AG04450 (cell line): ENCODE measurements around the gene NME4. TPM values are rescaled to one million over a fixed set of nuclear protein-coding genes. Genes with fewer than 3 reads are reported as not detected.
A peak's percentile ranks its signal among the peaks of the same experiment; 100 is the strongest.

ENCODE experiments used
- CTCF ChIA-PET: fragments of 300-600, 350-600 bp; formaldehyde crosslinking; extraction: SDS; loops from one replicate; lab custom pipeline; 2022; ENCODE audit warnings: antibody characterized with exemption, inconsistent platforms; lab: Charles Lee
- POLR2A ChIA-PET: fragments of 350-600 bp; formaldehyde crosslinking; extraction: SDS; loops from one replicate; lab custom pipeline; 2021; ENCODE audit warnings: antibody characterized with exemption, inconsistent platforms; lab: Yijun Ruan, JAX
- DNase-seq: peaks from one replicate; pipeline ENCODE4 v3.0.0-alpha.2; 2011; ENCODE audit warnings: low read depth, low spot score
- H3K27ac ChIP-seq: one replicate; pipeline ENCODE4 v1.5.1; 2012; ENCODE audit warnings: low read depth, low read length, control low read depth
- H3K27me3 ChIP-seq: one replicate; pipeline ENCODE4 v1.6.0; 2012; ENCODE audit warnings: low read length; ENCODE audit not compliant: control insufficient read depth, insufficient read depth
- H3K4me3 ChIP-seq: 2 replicates; pipeline ENCODE4 v1.5.1; 2011; ENCODE audit warnings: mild to moderate bottlenecking, low read depth, low read length, control low read depth
- H3K9me3 ChIP-seq: 2 replicates; pipeline ENCODE4 v1.5.1; 2012; ENCODE audit warnings: low read length; ENCODE audit not compliant: control insufficient read depth, insufficient read depth
- CTCF ChIP-seq: IDR thresholded peaks from 2 replicates; pipeline ENCODE4 v1.5.1; 2011; ENCODE audit warnings: low read depth, low read length, control low read depth, inconsistent platforms
- polyA plus RNA-seq: library from polyadenylated mRNA; depleted of rRNA; stranded (reverse); fragments of >200 nt; gene quantifications from 2 replicates; pipeline ENCODE4 v1.2.3, GENCODE V29; 2011

NME4 gene
- polyA plus RNA-seq, 1 experiment, result 156 TPM

GRCh38 chr16:398561-399339 lies 1.8 kb downstream of the NME4 start:
- H3K27me3 ChIP-seq, result no peaks in the 10 kb centered on the region
- H3K4me3 ChIP-seq, result no peak overlapping the region
- no peak for TF ChIP-seq CTCF
- H3K27ac ChIP-seq, result no peak overlapping the region
- DNase-seq, result no peak
- POLR2A ChIA-PET, result interaction anchor here (0.7 kb wide), 1 partner anchor 10 kb away, joined by 4 read pairs; no protein-coding TSS in a partner anchor
- CTCF ChIA-PET, result no interaction called here
- H3K9me3 ChIP-seq, result no peaks in the 10 kb centered on the region; the same call in 1 of the 2 replicates

- Histone ChIP-seq H3K27ac (no peak overlapping the region), H3K4me3 (no peak overlapping the region), H3K9me3 (no peaks in the 10 kb centered on the region; the same call in 1 of the 2 replicates), H3K27me3 (no peaks in the 10 kb centered on the region)
- no peak for DNase-seq
- no peak for TF ChIP-seq CTCF
- POLR2A ChIA-PET, result no interaction called here
- CTCF ChIA-PET, result no interaction called here
Observed at GRCh38 chr16:399340-400019, 2.5 kb downstream of the NME4 start.

- POLR2A ChIA-PET, result interaction anchor here (0.7 kb wide), 1 partner anchor 302 kb away, joined by 7 read pairs; no protein-coding TSS in a partner anchor
- TF ChIP-seq CTCF, result no peak
- Histone ChIP-seq H3K4me3 (peak overlapping the region; percentile 84), H3K9me3 (no peaks in the 10 kb centered on the region; the same call in 1 of the 2 replicates), H3K27me3 (no peaks in the 10 kb centered on the region), H3K27ac (no peak overlapping the region)
- DNase-seq, result no peak
- CTCF ChIA-PET, result interaction anchor here (0.7 kb wide), 1 partner anchor 1310 kb away, joined by 8 read pairs; no protein-coding TSS in a partner anchor
Observed at GRCh38 chr16:400061-400591, 3.1 kb downstream of the NME4 start.

GRCh38 chr16:401468-402348 lies 4.7 kb downstream of the NME4 start, which contains the start of gene DECR2:
TSS of gene DECR2 (plus strand) at chr16:401885. CDS start at chr16:401964, 79 bp downstream.
- POLR2A ChIA-PET, result interaction anchor here (0.6 to 1.6 kb wide), 5 partner anchors 10 to 323 kb away, joined by 3 to 11 read pairs (median 7); no protein-coding TSS in a partner anchor
- H3K27me3 ChIP-seq, result no peaks in the 10 kb centered on the region
- DNase-seq, result peak; percentile 56
- peak; percentile 35 for TF ChIP-seq CTCF
- peak within 1 kb of the TSS; percentile 84 for H3K4me3 ChIP-seq
- H3K9me3 ChIP-seq, result no peaks in the 10 kb centered on the region; the same call in 1 of the 2 replicates
- peak within 1 kb of the TSS; percentile 11 for H3K27ac ChIP-seq
- CTCF ChIA-PET, result interaction anchor here (0.6 to 0.8 kb wide), 4 partner anchors 22 to 219 kb away, joined by 3 to 6 read pairs (median 4); no protein-coding TSS in a partner anchor
